Measurements from ENCODE around the gene CLHC1.

The CLHC1 gene

DNA sequence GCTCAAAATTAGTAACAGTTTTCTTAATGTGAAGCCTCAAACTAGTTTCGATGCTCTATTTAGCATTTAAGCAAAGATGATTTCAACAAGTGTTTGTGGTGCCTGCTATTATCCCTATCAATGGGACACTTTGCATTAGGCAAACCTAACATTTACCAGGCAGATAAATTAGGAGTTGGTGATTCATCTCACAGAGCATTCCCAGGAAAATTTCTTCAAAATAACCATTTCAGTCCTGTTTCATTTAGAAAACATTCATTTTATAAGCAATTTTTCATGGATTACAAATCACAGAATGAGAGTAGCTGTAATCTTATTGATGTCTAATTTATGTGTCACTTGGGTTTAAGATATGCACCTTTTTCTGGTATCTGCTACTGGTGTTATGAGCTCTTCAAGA is 62.7 kb downstream of the CLHC1 start:
- DNase-seq (ENCODE audit: low spot score): no peak

DNA sequence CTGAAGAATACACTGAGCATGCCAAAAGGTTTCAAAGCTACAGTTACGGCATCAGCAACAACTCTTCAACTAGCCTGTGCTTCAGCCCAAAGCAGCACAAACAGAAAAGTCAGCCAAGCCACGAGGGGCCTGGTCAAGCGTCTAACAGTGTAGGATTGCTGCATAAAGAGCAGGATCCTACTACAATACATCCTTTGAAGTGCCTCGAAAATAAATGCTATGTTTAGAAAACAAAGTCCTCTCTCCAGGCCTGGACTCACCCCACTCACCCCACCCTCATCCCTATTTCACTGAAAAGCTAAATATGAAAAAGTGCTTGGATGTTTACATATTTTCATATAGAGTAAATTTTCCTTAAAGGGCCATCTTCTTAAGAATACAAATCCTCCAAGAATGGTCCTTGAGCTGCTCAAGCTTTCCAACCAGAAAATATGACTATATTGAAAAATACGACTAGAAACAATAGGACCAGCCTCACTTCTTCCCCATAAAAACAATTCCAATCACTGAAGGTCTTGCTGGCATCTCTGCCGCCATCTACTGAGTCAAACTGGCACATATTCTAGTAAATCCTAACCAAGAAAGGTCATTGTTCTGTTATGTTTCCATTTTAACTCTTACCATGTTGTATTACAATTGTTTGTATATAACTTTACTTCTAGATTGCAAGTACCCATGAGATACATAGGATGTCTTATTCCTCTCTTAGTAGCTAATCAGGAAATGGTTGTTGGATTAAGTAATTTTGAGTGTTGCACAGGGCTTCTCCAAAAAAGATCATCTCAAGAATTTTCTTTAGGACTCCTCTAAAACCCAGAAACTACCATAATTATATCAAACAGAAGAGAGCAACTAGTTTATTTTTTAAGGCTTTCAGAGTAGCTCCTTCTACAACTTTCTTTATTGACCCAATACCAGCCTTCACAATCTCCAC is 63.6 kb downstream of the CLHC1 start:
- peak; percentile 76 for DNase-seq (ENCODE audit: low spot score)

- DNase-seq (ENCODE audit: low spot score): no peak
These were observed 66.5 kb downstream of the CLHC1 start for GRCh38 chr2:55165626-55166025.

- DNase-seq (ENCODE audit: low spot score): no peak
These were observed 67.3 kb downstream of the CLHC1 start for GRCh38 chr2:55164534-55165480.

- DNase-seq (ENCODE audit: low spot score): no peak
These were observed 68.1 kb downstream of the CLHC1 start for GRCh38 chr2:55163941-55164390.

DNA sequence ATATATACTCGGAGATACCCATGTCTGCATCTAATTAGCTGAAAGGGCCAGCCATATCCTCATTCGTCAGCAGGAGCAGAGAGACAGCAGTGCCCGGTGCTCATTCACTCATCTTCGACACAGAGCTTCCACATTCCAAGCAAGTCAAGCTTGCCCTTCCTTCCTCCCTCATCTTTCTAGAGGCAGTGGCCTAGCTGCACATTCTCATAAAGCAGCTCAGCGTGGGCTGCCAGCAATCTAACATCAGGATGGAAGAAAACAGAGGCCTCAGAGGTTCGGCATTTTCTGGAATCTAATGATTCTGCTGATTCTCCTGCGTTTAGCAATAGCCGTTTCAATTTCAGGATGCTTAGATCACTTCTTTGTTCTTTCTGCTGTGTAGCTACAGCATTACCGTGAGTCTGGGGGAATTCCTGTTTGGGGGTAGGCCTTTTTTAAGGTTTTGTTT is 68.8 kb downstream of the CLHC1 start:
- DNase-seq (ENCODE audit: low spot score): peak; percentile 63

DNA sequence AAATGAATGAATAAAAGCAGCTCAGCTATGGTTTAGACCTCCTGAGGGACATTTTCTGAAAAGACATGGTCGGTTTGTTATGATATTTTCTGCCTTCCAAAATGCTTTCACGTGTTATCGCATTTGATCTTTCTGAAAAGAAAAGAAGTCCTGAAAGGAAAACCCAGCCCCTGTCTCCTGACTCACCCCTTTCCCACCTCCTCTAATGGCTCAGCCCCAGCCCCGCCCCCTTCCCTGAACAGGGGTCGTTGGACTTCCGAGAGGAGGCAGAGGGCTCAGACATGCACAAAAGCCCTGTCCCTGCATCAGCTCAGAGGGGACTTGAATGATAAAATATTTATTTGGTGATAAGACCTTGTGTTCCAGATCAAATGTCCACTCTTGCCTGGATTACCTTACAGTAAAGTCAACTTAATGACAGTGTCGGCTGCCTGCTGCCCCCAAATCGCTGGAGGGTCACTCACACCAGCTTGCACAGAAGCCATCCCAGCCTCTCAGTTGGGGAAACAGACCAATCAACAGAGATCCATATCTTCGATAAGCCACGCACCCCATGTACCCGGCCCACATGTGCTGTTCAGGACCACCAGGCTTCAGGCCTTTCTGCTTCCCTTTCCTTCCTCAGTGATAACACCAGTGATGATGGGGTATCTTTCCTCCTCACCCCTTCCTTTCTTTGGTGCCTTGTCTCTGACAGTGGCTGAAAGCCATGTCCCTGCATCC is 69.6 kb downstream of the CLHC1 start:
- DNase-seq (ENCODE audit: low spot score): no peak

DNA sequence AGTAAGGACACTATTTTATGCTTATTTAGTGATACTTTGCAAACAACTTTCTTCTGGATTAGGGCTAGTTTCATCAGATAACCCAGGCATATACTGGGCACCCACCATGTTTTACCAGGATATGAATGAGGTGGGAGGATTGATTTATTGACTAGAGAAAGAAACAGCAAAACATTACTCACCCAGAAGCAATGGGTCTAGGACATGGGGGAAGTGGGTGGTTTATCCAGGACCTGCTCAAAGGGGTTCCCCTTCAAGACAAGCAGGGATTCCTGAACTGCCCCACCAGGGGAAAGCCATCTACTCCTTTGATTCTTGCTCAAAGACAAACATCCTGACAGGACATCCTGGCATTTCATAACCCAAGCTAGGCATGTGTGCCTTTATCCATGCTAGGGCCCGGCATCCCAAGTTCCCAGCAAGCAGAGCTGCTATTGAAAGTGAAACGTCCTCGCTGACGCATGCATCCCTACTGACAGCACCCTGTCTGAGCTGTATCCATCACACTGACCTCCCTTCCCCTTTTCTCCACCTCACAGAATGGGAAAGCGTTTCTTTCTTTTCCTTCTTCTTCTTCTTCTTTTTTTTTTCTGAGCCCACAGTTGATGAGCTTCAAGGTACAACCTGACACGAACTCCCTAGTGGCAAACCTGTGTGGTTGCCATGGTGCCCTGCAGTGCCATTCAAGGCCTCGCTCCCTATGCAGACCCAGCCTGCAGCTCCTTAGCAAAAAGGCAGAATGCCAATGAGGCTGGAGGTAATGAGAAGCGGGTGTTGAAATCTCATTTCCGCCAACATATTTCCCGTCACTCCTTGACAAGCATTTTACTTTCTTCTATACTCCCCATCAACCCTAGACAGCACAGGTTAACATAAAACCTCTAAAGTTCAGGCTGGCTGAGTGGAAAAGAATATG is 70.5 kb downstream of the CLHC1 start:
- peak; percentile 67 for DNase-seq (ENCODE audit: low spot score)

DNA sequence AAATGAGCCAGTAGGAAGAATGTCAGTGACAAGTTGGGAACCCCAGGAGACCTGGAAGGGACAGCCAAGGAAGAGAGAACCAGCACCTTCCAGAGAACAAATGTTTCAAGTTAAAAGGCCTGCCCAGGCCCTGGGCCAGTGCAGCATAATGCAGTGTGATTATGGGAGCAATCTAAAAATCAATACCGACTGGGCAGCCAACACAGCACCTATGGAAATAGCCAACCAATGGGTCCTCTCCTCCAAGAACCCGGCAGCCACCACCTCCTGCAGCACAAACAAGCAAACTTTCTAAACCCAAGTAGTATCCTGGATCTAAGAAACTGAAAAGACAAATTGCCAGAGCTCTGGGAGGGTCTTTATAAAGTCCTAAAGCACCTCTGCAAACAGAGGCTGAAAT is 71.7 kb downstream of the CLHC1 start:
- no peak for DNase-seq (ENCODE audit: low spot score)

DNA sequence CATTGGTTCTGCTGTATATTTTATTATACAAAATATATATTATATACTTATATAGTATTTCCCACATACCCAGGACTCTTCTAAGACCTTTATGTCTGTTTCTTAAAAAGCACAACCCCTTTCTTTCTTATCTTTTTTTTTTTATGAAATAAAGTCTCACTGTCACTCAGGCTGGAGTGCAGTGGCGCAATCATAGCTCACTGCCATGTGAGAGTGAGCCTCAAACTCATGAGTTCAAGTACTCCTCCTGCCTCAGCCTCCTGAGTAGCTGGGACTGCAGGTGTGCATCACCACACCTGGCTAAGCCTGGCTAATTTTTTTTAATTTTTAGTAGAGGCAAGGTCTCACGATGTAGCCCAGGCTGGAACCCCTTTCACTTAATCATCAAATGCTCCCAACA is 72.3 kb downstream of the CLHC1 start:
- DNase-seq (ENCODE audit: low spot score): no peak

- DNase-seq (ENCODE audit: low spot score): no peak
These were observed 72.9 kb downstream of the CLHC1 start for GRCh38 chr2:55159037-55159651.

DNA sequence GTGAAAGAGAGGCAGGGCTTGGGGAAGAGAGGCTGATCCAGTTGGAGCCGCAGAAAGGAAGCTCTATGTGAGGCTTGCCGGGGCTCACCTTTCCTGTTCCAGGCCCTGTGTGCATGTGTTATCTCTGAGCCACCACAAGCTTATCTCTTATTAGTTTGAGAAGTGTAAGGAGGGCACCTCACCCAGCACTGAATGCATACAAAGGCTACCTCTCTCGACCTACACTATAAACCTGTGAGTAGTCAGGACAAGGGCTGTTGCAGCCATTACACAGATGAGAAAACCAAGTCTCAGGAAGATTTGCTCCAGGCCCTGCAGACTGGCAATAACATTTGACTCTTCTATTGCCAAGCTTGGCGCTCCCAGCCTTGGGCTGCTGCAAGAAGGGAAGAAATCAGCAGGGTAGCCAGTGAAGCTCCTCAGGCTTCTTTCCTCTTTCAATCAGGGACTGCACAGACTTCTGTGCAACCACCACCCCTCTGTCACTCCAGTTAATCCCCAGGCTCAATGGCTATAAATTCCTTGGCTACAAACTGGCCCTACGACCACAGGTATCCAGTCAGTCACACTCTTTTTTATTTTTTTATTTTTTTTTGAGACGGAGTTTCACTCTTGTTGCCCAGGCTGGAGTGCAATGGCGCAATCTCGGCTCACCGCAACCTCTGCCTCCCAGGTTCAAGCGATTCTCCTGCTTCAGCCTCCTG is 73.8 kb downstream of the CLHC1 start:
- DNase-seq (ENCODE audit: low spot score): no peak

DNA sequence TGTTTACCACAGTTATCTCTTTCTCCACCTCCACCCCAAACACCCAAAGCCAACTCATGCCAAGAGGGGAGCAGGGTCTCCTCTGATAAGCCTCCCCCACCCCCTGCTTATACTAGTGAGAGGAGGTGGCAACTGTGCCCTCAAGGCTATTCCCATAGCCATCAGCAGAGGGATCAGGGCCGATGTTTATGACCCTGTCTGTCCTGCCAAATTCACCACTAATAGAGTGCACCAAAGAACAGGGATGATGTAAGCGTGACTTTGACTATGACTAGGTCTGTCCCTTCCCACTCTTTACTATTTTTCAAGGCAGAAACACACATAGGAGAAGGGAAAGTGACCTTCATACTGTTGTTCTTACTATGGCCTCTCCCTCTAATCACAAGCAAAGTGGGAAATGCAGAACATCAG is 74.6 kb downstream of the CLHC1 start:
- no peak for DNase-seq (ENCODE audit: low spot score)

DNA sequence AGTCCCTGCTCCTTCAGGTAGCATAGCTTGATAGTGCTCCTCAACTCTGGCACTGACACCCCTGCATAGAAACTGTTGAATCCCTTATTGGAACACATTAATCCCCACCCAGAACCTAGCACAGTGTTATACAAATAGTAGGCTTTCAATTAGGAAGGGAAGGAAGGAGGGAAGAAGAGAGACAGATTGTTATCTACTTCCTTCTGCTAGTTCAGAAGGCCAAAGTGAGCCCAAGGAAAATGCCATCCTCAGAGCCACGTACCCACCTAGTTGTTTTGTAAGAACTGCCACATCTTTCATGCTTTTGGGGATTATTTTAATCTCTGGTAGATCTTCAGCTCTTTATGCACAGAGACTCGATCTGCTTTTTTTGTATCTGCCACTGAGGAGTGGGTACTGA is 75.1 kb downstream of the CLHC1 start:
- no peak for DNase-seq (ENCODE audit: low spot score)

DNA sequence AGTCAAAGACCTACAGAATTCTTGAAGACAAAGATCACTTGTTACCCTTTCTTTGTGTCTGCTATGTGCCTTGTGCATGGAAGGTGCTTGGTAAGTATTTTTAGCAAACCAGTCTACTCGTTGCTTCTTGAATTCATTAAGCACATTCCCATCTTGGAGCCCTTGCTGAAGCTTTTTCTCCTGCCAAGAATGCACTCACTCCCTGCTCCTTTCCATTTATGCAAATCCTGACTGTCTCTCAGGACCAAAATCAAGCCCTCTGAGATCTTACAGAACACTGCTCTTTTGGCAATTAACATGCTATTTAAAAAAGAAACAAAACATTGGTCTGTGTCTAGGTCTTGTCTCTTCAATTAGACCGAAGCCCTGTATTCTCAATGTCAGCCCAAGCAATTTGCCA is 75.8 kb downstream of the CLHC1 start:
- DNase-seq (ENCODE audit: low spot score): no peak

GRCh38 chr2:55155764-55156281 is 76.3 kb downstream of the CLHC1 start:
- no peak for DNase-seq (ENCODE audit: low spot score)

DNA sequence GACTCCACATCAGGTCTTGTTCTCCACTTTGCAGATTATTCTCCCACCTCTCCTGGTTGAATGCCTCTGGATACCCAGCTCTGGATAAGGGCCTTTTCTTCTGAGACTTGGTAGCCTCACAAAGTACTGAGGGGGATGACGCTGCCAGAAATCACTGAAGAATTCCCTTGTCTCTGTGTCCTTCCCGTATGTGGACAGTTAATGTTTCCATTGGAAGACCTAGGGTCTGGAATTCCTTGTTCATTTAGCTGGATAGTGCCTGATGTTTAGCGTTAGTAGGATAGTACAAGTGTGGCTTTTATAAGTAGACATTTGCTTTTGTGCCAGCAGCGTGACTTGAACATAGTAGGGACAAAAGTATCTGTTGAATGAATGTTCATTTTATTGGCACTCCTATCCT is 76.9 kb downstream of the CLHC1 start:
- no peak for DNase-seq (ENCODE audit: low spot score)

- no peak for DNase-seq (ENCODE audit: low spot score)
These were observed 77.5 kb downstream of the CLHC1 start for GRCh38 chr2:55154525-55155030.

- DNase-seq (ENCODE audit: low spot score): no peak
These were observed 78.4 kb downstream of the CLHC1 start for GRCh38 chr2:55153584-55154299.
